Caco-2 (cell line): ENCODE results near the gene ADGRV1. TPM values are rescaled to one million over a fixed set of nuclear protein-coding genes. Genes with fewer than 3 reads are reported as not detected.
A peak's percentile ranks its signal among the peaks of the same experiment; 100 is the strongest.

Experiments
- BruUV-seq: library from RNA; stranded (reverse); fragments of 400-500 nt; replicated peaks from 2 replicates; lab custom pipeline; 2021; lab: Mats Ljungman, UMichigan
- CTCF ChIA-PET: fragments of 300-600 bp; sonication (Branson Sonifier 250); formaldehyde crosslinking; loops from one replicate; lab custom pipeline; 2022; ENCODE audit warnings: antibody characterized with exemption; lab: Charles Lee
- POLR2A ChIA-PET: fragments of 300-600 bp; sonication (Branson Sonifier 250); formaldehyde crosslinking; loops from one replicate; lab custom pipeline; 2022; ENCODE audit warnings: antibody characterized with exemption; lab: Charles Lee
- DNase-seq, 2 experiments: peaks; one replicate each; pipeline versions ENCODE4 v3.0.0 to v3.0.0-alpha.2; 2020 to 2022
- H3K27me3 ChIP-seq: replicated peaks from 2 replicates; pipeline ENCODE4 v1.6.0; 2011; ENCODE audit warnings: low read length; ENCODE audit not compliant: control insufficient read depth, insufficient read depth
- H3K36me3 ChIP-seq: 2 replicates; pipeline ENCODE4 v1.5.1; 2011; ENCODE audit warnings: low read length; ENCODE audit not compliant: control insufficient read depth, insufficient read depth
- H3K4me1 ChIP-seq: fragments of 250-450 bp; sonication (Bioruptor Pico); 2 replicates; pipeline ENCODE4 v1.5.1; 2020; ENCODE audit warnings: mild to moderate bottlenecking
- H3K4me3 ChIP-seq: 2 replicates; pipeline ENCODE4 v1.5.1; 2011; ENCODE audit warnings: low read depth, mild to moderate bottlenecking, control low read depth, low read length
- H3K9me3 ChIP-seq: fragments of 250-450 bp; sonication (Bioruptor Pico); 2 replicates; pipeline ENCODE4 v1.5.1; 2020; ENCODE audit warnings: mild to moderate bottlenecking, moderate library complexity
- H3K27ac Mint-ChIP-seq: one replicate; pipeline ENCODE4 v1.8.0; 2022; ENCODE audit warnings: mixed read lengths; ENCODE audit not compliant: unreplicated experiment
- H3K27me3 Mint-ChIP-seq: one replicate; pipeline ENCODE4 v1.8.0; 2022; ENCODE audit warnings: mixed read lengths; ENCODE audit not compliant: insufficient read depth, unreplicated experiment
- H3K36me3 Mint-ChIP-seq: one replicate; pipeline ENCODE4 v1.8.0; 2022; ENCODE audit warnings: mild to moderate bottlenecking, mixed read lengths; ENCODE audit not compliant: insufficient read depth, unreplicated experiment
- H3K4me1 Mint-ChIP-seq: one replicate; pipeline ENCODE4 v1.8.0; 2022; ENCODE audit warnings: low read depth, mixed read lengths; ENCODE audit not compliant: unreplicated experiment
- H3K4me3 Mint-ChIP-seq: one replicate; pipeline ENCODE4 v1.8.0; 2022; ENCODE audit warnings: mild to moderate bottlenecking, moderate library complexity, mixed read lengths; ENCODE audit not compliant: unreplicated experiment
- H3K9me3 Mint-ChIP-seq: one replicate; pipeline ENCODE4 v1.8.0; 2022; ENCODE audit warnings: mixed read lengths; ENCODE audit not compliant: unreplicated experiment
- CTCF ChIP-seq, 2 experiments: fragments of 200-600 bp in 1 of 2; IDR thresholded peaks; 1 replicate in 1 of 2; 2 replicates in 1 of 2; pipeline versions ENCODE4 v1.5.1 to v1.8.0; 2011 to 2022; ENCODE audit warnings: antibody characterized with exemption in 1 of 2, control low read depth in 1 of 2, inconsistent platforms in 1 of 2, low read depth in 1 of 2, low read length in 1 of 2, mild to moderate bottlenecking in 1 of 2, moderate library complexity in 1 of 2; ENCODE audit not compliant: insufficient read depth in 1 of 2, severe bottlenecking in 1 of 2, unreplicated experiment in 1 of 2
- intact Hi-C: fragments of 100-400 bp; cut with micrococcal nuclease; formaldehyde crosslinking; loops from one replicate; pipeline ENCODE4 v1.10.0; 2022; ENCODE audit not compliant: unreplicated experiment
- total RNA-seq: library from RNA; stranded (reverse); gene quantifications from 2 replicates; pipeline ENCODE4 v1.2.3, GENCODE V29; 2022

The ADGRV1 gene
- total RNA-seq, 1 experiment from 2014 or later = 23.2 TPM

GRCh38 chr5:90528601-90529193 lies 29.9 kb upstream of the ADGRV1 start:
- Mint-ChIP-seq H3K27ac (peak overlapping the region; percentile 79), H3K27me3 (no peaks in the 10 kb centered on the region), H3K4me3 (peak overlapping the region; percentile 96), H3K4me1 (peaks cover 24% of the 10 kb centered on the region), H3K9me3 (no peaks in the 10 kb centered on the region), H3K36me3 (peaks cover 15% of the 10 kb centered on the region)
- peak in 1 of 2 experiments; percentile 10 for DNase-seq
- CTCF ChIA-PET = no interaction called here
- intact Hi-C loops = loop anchor here (1.0 kb wide), 3 partner anchors 54 to 255 kb away; partner anchors contain the start of genes CETN3, MBLAC2 and POLR3G
- POLR2A ChIA-PET = interaction anchor here (1.1 kb wide), 1 partner anchor 54 kb away, joined by 4 read pairs; the partner anchor contains the start of genes MBLAC2 and POLR3G
- Histone ChIP-seq H3K36me3 (no peaks in the 10 kb centered on the region), H3K27me3 (no peaks in the 10 kb centered on the region), H3K9me3 (no peaks in the 10 kb centered on the region), H3K4me1 (peaks cover 4% of the 10 kb centered on the region; the same call in 1 of the 2 replicates), H3K4me3 (peak overlapping the region; percentile 51)
- no peak for TF ChIP-seq CTCF (IDR thresholded peaks at IDR 0.05; ENCODE audit: insufficient read depth in 1 of 2, low read depth in 1 of 2, low read length in 1 of 2, severe bottlenecking in 1 of 2, unreplicated experiment in 1 of 2)
- no TSS peak for BruUV-seq

GRCh38 chr5:90529194-90529938 lies 29.2 kb upstream of the ADGRV1 start, which contains the start of gene LYSMD3:
Gene LYSMD3, minus strand, starts transcription at chr5:90529584. Its CDS starts 4,295 bp downstream, at chr5:90525289.
- no TSS peak for BruUV-seq
- intact Hi-C loops = loop anchor here (1.0 kb wide), 3 partner anchors 55 to 254 kb away; partner anchors contain the start of genes CETN3, MBLAC2 and POLR3G
- CTCF ChIA-PET = interaction anchor here (1.0 to 1.4 kb wide), 4 partner anchors 55 to 120 kb away, joined by 3 to 6 read pairs (median 4); partner anchors contain the start of genes CETN3, MBLAC2 and POLR3G

More at GRCh38 chr5:90529194-90529938, 29.2 kb upstream of the ADGRV1 start, which contains the start of gene LYSMD3:
- H3K27me3 ChIP-seq = no peaks in the 10 kb centered on the region
- peak within 1 kb of the TSS; percentile 51 for H3K4me3 ChIP-seq
- no peaks in the 10 kb centered on the region for H3K9me3 ChIP-seq
- H3K4me3 Mint-ChIP-seq = peak within 1 kb of the TSS; percentile 96
- DNase-seq = peak; percentile 97 to 98
- peaks cover 4% of the 10 kb centered on the region; the same call in 1 of the 2 replicates for H3K4me1 ChIP-seq
- no peaks in the 10 kb centered on the region for H3K36me3 ChIP-seq
- peaks cover 26% of the 10 kb centered on the region for H3K4me1 Mint-ChIP-seq
- no peak for TF ChIP-seq CTCF (IDR thresholded peaks at IDR 0.05; ENCODE audit: insufficient read depth in 1 of 2, low read depth in 1 of 2, low read length in 1 of 2, severe bottlenecking in 1 of 2, unreplicated experiment in 1 of 2)
- no peaks in the 10 kb centered on the region for H3K27me3 Mint-ChIP-seq
- H3K36me3 Mint-ChIP-seq = peaks cover 15% of the 10 kb centered on the region
- POLR2A ChIA-PET = interaction anchor here (1.1 kb wide), 1 partner anchor 55 kb away, joined by 4 read pairs; the partner anchor contains the start of genes MBLAC2 and POLR3G
- no peaks in the 10 kb centered on the region for H3K9me3 Mint-ChIP-seq
- peak within 1 kb of the TSS; percentile 79 for H3K27ac Mint-ChIP-seq
